ENCODE data around the gene ZBTB38.

ZBTB38 gene

DNA sequence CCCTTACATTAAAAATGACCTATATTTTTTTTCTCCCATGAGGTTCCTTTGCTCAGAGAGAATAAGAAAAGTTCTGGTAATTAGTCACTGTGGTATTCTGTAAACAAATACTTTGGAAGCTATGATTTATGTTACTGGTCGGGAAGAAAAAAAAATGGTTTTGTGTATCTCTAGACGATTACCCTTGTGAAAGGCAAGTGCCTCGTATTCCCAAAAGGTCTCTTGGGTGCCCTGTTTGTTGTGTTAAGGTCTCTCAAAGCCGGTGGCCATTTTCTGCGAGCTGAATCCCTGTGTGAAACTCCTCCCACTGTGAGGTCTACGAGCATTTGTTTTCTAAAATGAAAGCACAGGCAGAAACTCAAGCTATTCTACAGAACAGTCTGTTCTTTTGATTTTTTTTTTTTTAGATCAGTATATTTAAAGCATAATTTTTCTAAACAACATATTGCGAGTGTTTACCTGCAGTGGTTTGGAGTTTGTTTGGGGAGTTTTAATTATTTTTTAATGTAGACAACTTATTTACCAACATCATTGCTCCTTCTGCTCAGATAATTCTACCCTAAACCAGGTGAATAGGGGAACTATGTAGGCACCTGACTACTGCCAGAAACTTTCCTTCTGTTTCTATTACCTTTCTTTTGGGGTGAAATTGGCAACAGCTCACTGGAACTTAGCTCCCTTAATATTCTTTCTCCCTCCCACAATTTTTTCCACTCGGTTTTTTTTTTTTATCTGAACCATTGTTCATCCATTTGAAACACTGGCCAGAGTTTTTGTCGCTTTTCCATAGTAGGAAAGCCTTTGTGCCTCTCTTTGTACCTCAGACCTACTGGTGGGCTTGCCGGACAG is 44.0 kb downstream of the ZBTB38 start:
- DNase-seq (ENCODE audit: low read depth, low spot score): no peak
- H3K9me3 ChIP-seq (ENCODE audit: insufficient read depth, low read length): no peaks in the 10 kb centered on the region
- no peak for TF ChIP-seq ZNF274 (IDR thresholded peaks at IDR 0.05; ENCODE audit: low read depth, low read length)
- no peak for TF ChIP-seq SUZ12 (IDR thresholded peaks at IDR 0.05; ENCODE audit: extremely low read depth, insufficient read depth, insufficient read length)
- peak; percentile 44 for TF ChIP-seq YY1 (IDR thresholded peaks at IDR 0.05; ENCODE audit: insufficient read depth, insufficient read length)
- peaks cover 31% of the 10 kb centered on the region for H3K36me3 ChIP-seq (ENCODE audit: insufficient read depth, insufficient read length, low read length)
- H3K4me3 ChIP-seq (ENCODE audit: insufficient read length, low read depth): no peak overlapping the region
- H3K4me1 ChIP-seq (ENCODE audit: insufficient read depth, insufficient read length): peaks cover 9% of the 10 kb centered on the region
- no peak overlapping the region for H3K9ac ChIP-seq (ENCODE audit: insufficient read length, low read depth)
- no peaks in the 10 kb centered on the region for H3K27me3 ChIP-seq (ENCODE audit: insufficient read depth, insufficient read length)

DNA sequence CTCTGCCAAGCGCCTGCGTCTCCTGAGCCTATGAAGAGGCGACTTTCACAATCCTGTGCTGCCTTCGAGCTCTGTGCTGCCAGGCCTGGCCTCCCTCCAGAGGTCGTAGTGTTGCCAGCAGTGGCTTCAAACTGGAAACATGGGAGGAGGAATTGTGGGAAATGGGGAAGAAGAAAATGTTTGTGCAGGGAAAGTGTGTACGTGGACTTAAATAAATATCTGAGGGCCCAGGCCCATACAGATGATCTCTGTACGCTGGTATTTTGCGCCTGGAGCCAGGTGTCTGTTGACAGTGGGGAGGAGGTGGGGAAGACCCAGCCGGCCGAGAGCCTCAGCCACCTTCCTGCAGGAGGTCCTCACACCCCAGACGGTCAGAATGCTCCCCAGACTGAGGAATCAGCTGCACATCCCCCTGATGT is 44.6 kb downstream of the ZBTB38 start:
- Histone ChIP-seq H3K36me3 (ENCODE audit: insufficient read depth, insufficient read length, low read length) (peaks cover 25% of the 10 kb centered on the region), H3K4me3 (ENCODE audit: insufficient read length, low read depth) (no peak overlapping the region), H3K4me1 (ENCODE audit: insufficient read depth, insufficient read length) (peaks cover 9% of the 10 kb centered on the region), H3K9me3 (ENCODE audit: insufficient read depth, low read length) (no peaks in the 10 kb centered on the region), H3K27me3 (ENCODE audit: insufficient read depth, insufficient read length) (no peaks in the 10 kb centered on the region), H3K9ac (ENCODE audit: insufficient read length, low read depth) (no peak overlapping the region)
- TF ChIP-seq YY1 (IDR thresholded peaks at IDR 0.05; ENCODE audit: insufficient read depth, insufficient read length): no peak
- no peak for TF ChIP-seq SUZ12 (IDR thresholded peaks at IDR 0.05; ENCODE audit: extremely low read depth, insufficient read depth, insufficient read length)
- TF ChIP-seq ZNF274 (IDR thresholded peaks at IDR 0.05; ENCODE audit: low read depth, low read length): no peak
- no peak for DNase-seq (ENCODE audit: low read depth, low spot score)

DNA sequence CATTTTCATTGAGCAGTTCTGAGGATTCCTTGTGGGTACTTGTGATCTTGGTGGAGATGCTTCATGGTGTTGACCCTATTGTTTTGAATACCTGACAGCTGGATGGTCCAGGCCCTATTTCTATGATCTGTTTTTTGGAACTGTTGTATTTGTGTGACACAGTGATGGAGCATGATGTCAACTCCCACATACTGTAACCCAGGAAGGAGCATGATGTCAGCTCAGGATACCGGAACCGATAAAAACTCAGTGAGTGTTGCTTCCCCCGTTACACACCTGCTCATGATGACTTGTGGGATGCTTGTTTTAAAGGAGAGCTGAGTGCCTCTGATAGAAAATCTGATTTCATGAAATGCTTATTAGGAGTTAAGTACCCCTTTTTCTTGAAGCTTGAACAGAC is 45.1 kb downstream of the ZBTB38 start:
- peaks cover 28% of the 10 kb centered on the region for H3K36me3 ChIP-seq (ENCODE audit: insufficient read depth, insufficient read length, low read length)
- TF ChIP-seq ZNF274 (IDR thresholded peaks at IDR 0.05; ENCODE audit: low read depth, low read length): no peak
- TF ChIP-seq SUZ12 (IDR thresholded peaks at IDR 0.05; ENCODE audit: extremely low read depth, insufficient read depth, insufficient read length): no peak
- no peak for TF ChIP-seq YY1 (IDR thresholded peaks at IDR 0.05; ENCODE audit: insufficient read depth, insufficient read length)
- H3K4me3 ChIP-seq (ENCODE audit: insufficient read length, low read depth): no peak overlapping the region

DNA sequence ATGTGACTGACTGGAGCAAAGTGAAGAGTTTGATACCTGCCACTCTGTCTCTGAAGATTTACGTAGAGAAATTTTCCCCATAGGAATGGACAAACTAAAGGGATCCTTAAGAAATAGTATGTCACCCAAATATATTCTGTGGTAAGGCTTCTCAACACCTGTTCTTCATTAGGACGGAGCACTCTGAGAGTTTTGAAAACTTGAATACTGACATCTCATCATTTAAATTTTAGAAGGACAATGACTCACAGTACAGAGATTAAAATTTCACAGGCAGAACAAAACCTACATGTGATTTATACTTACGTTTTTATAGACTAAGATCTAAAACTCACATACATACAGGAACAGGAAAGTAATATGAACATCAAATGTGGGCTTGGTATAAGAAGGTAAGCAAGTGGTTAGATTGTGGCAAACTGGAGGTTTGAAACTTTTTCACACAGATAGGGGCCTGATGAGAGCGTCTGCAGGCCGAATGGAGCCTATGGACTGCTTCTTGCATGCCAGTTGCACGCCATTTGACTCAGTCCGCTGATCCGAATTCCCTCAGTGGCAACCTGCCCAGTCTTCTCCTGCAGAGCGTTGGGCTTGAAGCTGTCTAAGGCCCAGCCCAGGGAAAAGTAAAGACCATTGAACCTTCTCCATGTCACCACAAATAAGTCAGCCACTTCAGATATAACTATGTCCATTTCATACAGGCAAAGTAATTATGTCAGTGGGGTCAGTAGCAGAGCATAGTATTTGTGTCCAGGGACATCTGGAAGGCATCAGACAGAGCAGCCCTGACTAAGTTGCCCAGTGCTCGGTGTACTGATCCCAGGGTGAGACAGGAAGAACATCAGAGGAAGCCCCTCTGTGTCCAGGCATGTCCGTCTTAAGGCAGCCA is 45.7 kb downstream of the ZBTB38 start:
- no peak for TF ChIP-seq SUZ12 (IDR thresholded peaks at IDR 0.05; ENCODE audit: extremely low read depth, insufficient read depth, insufficient read length)
- TF ChIP-seq YY1 (IDR thresholded peaks at IDR 0.05; ENCODE audit: insufficient read depth, insufficient read length): no peak
- no peak for TF ChIP-seq ZNF274 (IDR thresholded peaks at IDR 0.05; ENCODE audit: low read depth, low read length)
- Histone ChIP-seq H3K4me3 (ENCODE audit: insufficient read length, low read depth) (no peak overlapping the region), H3K36me3 (ENCODE audit: insufficient read depth, insufficient read length, low read length) (peaks cover 29% of the 10 kb centered on the region), H3K9me3 (ENCODE audit: insufficient read depth, low read length) (0 out of 2 replicates have a peak, but pooled peaks cover 4% of the 10 kb centered on the region), H3K9ac (ENCODE audit: insufficient read length, low read depth) (no peak overlapping the region), H3K4me1 (ENCODE audit: insufficient read depth, insufficient read length) (peaks cover 9% of the 10 kb centered on the region), H3K27me3 (ENCODE audit: insufficient read depth, insufficient read length) (no peaks in the 10 kb centered on the region)
- no peak for DNase-seq (ENCODE audit: low read depth, low spot score)

More for the DNA sequence above, 45.1 kb downstream of the ZBTB38 start:
- Histone ChIP-seq H3K9ac (ENCODE audit: insufficient read length, low read depth) (no peak overlapping the region), H3K27me3 (ENCODE audit: insufficient read depth, insufficient read length) (no peaks in the 10 kb centered on the region), H3K9me3 (ENCODE audit: insufficient read depth, low read length) (0 out of 2 replicates have a peak, but pooled peaks cover 1% of the 10 kb centered on the region), H3K4me1 (ENCODE audit: insufficient read depth, insufficient read length) (peaks cover 9% of the 10 kb centered on the region)
- no peak for DNase-seq (ENCODE audit: low read depth, low spot score)

DNA sequence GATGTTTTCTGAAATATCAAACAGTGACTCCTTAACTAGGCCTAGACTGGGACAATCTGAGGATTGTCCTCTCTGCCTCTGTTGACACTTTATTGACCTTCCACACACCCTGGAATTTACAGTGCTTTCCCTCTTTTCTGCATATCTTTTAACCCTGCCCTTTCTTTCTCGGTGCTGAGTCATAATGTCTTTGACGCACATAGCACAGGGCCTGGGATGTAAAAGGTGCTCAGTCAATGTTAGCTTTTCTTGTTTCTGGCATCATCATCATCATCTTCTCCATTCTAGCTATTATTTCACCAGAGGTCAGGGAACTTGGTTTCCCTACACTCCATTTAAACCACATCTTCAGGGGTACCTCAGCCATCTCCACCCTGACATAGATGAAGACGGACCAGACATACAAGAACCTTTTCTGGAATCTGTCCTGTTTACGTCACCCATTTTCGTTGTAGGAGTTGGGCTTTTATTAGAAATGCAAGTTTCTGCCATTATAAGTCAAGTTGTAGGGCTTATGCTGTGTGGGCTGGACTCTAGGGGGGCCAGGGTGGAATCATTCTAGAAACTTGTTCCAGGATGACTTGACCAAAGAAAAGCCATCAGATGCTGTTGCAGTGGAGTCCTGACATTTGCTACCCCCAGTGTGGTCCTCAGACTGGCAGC is 46.6 kb downstream of the ZBTB38 start:
- H3K27me3 ChIP-seq (ENCODE audit: insufficient read depth, insufficient read length): no peaks in the 10 kb centered on the region
- no peak overlapping the region for H3K4me3 ChIP-seq (ENCODE audit: insufficient read length, low read depth)
- H3K9ac ChIP-seq (ENCODE audit: insufficient read length, low read depth): no peak overlapping the region
- H3K36me3 ChIP-seq (ENCODE audit: insufficient read depth, insufficient read length, low read length): peaks cover 32% of the 10 kb centered on the region
- 0 out of 2 replicates have a peak, but pooled peaks cover 4% of the 10 kb centered on the region for H3K9me3 ChIP-seq (ENCODE audit: insufficient read depth, low read length)
- DNase-seq (ENCODE audit: low read depth, low spot score): no peak
- H3K4me1 ChIP-seq (ENCODE audit: insufficient read depth, insufficient read length): peaks cover 9% of the 10 kb centered on the region
- TF ChIP-seq SUZ12 (IDR thresholded peaks at IDR 0.05; ENCODE audit: extremely low read depth, insufficient read depth, insufficient read length) (no peak), YY1 (IDR thresholded peaks at IDR 0.05; ENCODE audit: insufficient read depth, insufficient read length) (no peak), ZNF274 (IDR thresholded peaks at IDR 0.05; ENCODE audit: low read depth, low read length) (no peak)

DNA sequence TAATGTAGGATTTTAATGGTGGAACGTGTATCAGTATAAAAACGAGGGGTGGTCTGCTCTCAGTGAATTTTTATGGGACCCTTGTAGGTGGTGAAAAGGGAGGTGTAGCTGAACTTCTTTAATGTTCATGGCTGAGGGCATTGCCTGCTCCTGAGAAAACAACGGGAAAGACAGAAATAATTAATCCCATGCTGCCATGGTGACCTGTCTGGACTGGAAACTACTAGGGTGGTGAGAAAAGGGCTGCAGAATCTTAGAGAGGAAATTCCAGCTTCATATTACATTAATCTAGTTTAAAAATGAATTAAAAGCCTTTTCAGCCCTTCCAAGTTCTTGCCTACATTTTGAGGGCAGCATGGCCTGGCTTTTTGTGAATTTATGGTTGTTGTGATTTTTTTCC is 47.6 kb downstream of the ZBTB38 start:
- Histone ChIP-seq H3K27me3 (ENCODE audit: insufficient read depth, insufficient read length) (no peaks in the 10 kb centered on the region), H3K4me3 (ENCODE audit: insufficient read length, low read depth) (no peak overlapping the region), H3K36me3 (ENCODE audit: insufficient read depth, insufficient read length, low read length) (peaks cover 32% of the 10 kb centered on the region), H3K9ac (ENCODE audit: insufficient read length, low read depth) (no peak overlapping the region), H3K4me1 (ENCODE audit: insufficient read depth, insufficient read length) (peaks cover 4% of the 10 kb centered on the region), H3K9me3 (ENCODE audit: insufficient read depth, low read length) (0 out of 2 replicates have a peak, but pooled peaks cover 4% of the 10 kb centered on the region)
- TF ChIP-seq ZNF274 (IDR thresholded peaks at IDR 0.05; ENCODE audit: low read depth, low read length) (no peak), SUZ12 (IDR thresholded peaks at IDR 0.05; ENCODE audit: extremely low read depth, insufficient read depth, insufficient read length) (no peak), YY1 (IDR thresholded peaks at IDR 0.05; ENCODE audit: insufficient read depth, insufficient read length) (no peak)
- no peak for DNase-seq (ENCODE audit: low read depth, low spot score)
